A673 (cell line): ENCODE measurements around the gene OR52K1. TPM values are rescaled to one million over a fixed set of nuclear protein-coding genes. Genes with fewer than 3 reads are reported as not detected.

ENCODE experiments used
- BruUV-seq: library from RNA; stranded (reverse); fragments of 400-500 nt; replicated peaks from 2 replicates; lab custom pipeline; 2021; lab: Mats Ljungman, UMichigan
- CTCF ChIA-PET: fragments of 300-600 bp; sonication (Branson Sonifier 250); formaldehyde crosslinking; loops from one replicate; lab custom pipeline; 2022; ENCODE audit warnings: antibody characterized with exemption; lab: Charles Lee
- POLR2A ChIA-PET: fragments of 300-600 bp; sonication (Branson Sonifier 250); formaldehyde crosslinking; loops from one replicate; lab custom pipeline; 2022; ENCODE audit warnings: antibody characterized with exemption; ENCODE audit not compliant: low non-redundant PET; lab: Charles Lee
- DNase-seq: peaks from one replicate; pipeline ENCODE4 v3.0.0-alpha.2; 2015; ENCODE audit warnings: low spot score
- H3K27ac ChIP-seq: fragments of 200-600 bp; sonication (generic); 2 replicates; pipeline ENCODE4 v1.5.1; 2016; ENCODE audit warnings: mixed run types, low read depth, mild to moderate bottlenecking, mixed read lengths, antibody characterized with exemption, low read length; ENCODE audit not compliant: poor library complexity, severe bottlenecking
- H3K27me3 ChIP-seq: fragments of 200-600 bp; sonication (generic); replicated peaks from 2 replicates; pipeline ENCODE4 v1.6.1; 2017; ENCODE audit warnings: mixed run types, low read depth, mild to moderate bottlenecking, mixed read lengths, antibody characterized with exemption, low read length; ENCODE audit not compliant: insufficient read depth, poor library complexity
- H3K36me3 ChIP-seq: fragments of 200-600 bp; sonication (generic); 2 replicates; pipeline ENCODE4 v1.6.1; 2016; ENCODE audit warnings: mixed run types, mild to moderate bottlenecking, mixed read lengths, antibody characterized with exemption, low read length; ENCODE audit not compliant: insufficient read depth, poor library complexity, severe bottlenecking
- H3K4me1 ChIP-seq: fragments of 200-600 bp; sonication (generic); 2 replicates; pipeline ENCODE4 v1.6.1; 2017; ENCODE audit warnings: mixed run types, mild to moderate bottlenecking, mixed read lengths, antibody characterized with exemption, low read length; ENCODE audit not compliant: insufficient read depth, poor library complexity, severe bottlenecking
- H3K4me3 ChIP-seq: fragments of 200-600 bp; sonication (generic); 2 replicates; pipeline ENCODE4 v1.5.1; 2016; ENCODE audit warnings: low read depth, mixed run types, mild to moderate bottlenecking, mixed read lengths, low read length; ENCODE audit not compliant: poor library complexity, severe bottlenecking
- H3K9me3 ChIP-seq: fragments of 200-600 bp; sonication (generic); 2 replicates; pipeline ENCODE4 v1.6.1; 2016; ENCODE audit warnings: mixed run types, low read depth, mild to moderate bottlenecking, mixed read lengths, antibody characterized with exemption, low read length; ENCODE audit not compliant: poor library complexity, severe bottlenecking
- CTCF ChIP-seq: fragments of 300-800, 200-600 bp; sonication (generic); conservative IDR thresholded peaks from 2 replicates; pipeline ENCODE4 v1.5.1; 2017; ENCODE audit warnings: low read depth, mild to moderate bottlenecking, antibody characterized with exemption, low read length, moderate library complexity, mixed read lengths
- EZH2 ChIP-seq: fragments of 200-600 bp; sonication (generic); IDR thresholded peaks from 2 replicates; pipeline ENCODE4 v1.6.1; 2017; ENCODE audit warnings: borderline replicate concordance, low read depth, mild to moderate bottlenecking, mixed read lengths, antibody characterized with exemption, low read length; ENCODE audit not compliant: poor library complexity, severe bottlenecking
- intact Hi-C: fragments of 100-400 bp; cut with micrococcal nuclease; formaldehyde crosslinking; loops from one replicate; pipeline ENCODE4 v1.10.0; 2022; ENCODE audit not compliant: unreplicated experiment
- total RNA-seq: library from RNA; stranded (reverse); gene quantifications from 2 replicates; pipeline ENCODE4 v1.2.3, GENCODE V29; 2021

Gene OR52K1
- total RNA-seq, 1 experiment from 2014 or later = not detected

GRCh38 chr11:4441515-4441914 is 40.9 kb upstream of the OR52K1 start:
- H3K4me1 ChIP-seq = no peaks in the 10 kb centered on the region
- TF ChIP-seq CTCF = no peak
- no peak for TF ChIP-seq EZH2
- CTCF ChIA-PET = no interaction called here

GRCh38 chr11:4443232-4443891 is 39.1 kb upstream of the OR52K1 start:
- peaks cover 8% of the 10 kb centered on the region for H3K27me3 ChIP-seq
- no peaks in the 10 kb centered on the region for H3K4me1 ChIP-seq
- intact Hi-C loops = no loop called here
- no peak overlapping the region for H3K4me3 ChIP-seq
- no peak for DNase-seq
- H3K27ac ChIP-seq = no peak overlapping the region
- TF ChIP-seq CTCF (no peak), EZH2 (no peak)
- CTCF ChIA-PET = no interaction called here
- no peaks in the 10 kb centered on the region for H3K36me3 ChIP-seq
- H3K9me3 ChIP-seq = no peaks in the 10 kb centered on the region
- no TSS peak for BruUV-seq
- POLR2A ChIA-PET = no interaction called here

More at GRCh38 chr11:4441515-4441914, 40.9 kb upstream of the OR52K1 start:
- Histone ChIP-seq H3K27ac (no peak overlapping the region), H3K36me3 (no peaks in the 10 kb centered on the region), H3K4me3 (no peak overlapping the region), H3K27me3 (no peaks in the 10 kb centered on the region), H3K9me3 (no peaks in the 10 kb centered on the region)
- intact Hi-C loops = no loop called here
- no peak for DNase-seq
- BruUV-seq = no TSS peak
- POLR2A ChIA-PET = no interaction called here

- POLR2A ChIA-PET = no interaction called here
- Histone ChIP-seq H3K4me1 (no peaks in the 10 kb centered on the region), H3K4me3 (no peak within 1 kb of the TSS), H3K9me3 (no peaks in the 10 kb centered on the region), H3K27ac (no peak within 1 kb of the TSS), H3K36me3 (no peaks in the 10 kb centered on the region), H3K27me3 (peaks cover 8% of the 10 kb centered on the region)
- CTCF ChIA-PET = no interaction called here
- intact Hi-C loops = no loop called here
- TF ChIP-seq CTCF = no peak
- no peak for DNase-seq
- no TSS peak for BruUV-seq
These were observed 33.5 kb upstream of the OR52K1 start, which contains the start of gene OR52K2 for GRCh38 chr11:4448995-4449394. OR52K2 (plus strand) TSS chr11:4449295; CDS start chr11:4449340, 45 bp downstream.
